Activated CD8-positive, alpha-beta memory T cell treated with anti-CD3 and anti-CD28 coated beads for 1 hour (primary cell): ENCODE measurements around the gene FBLIM1.

ENCODE experiments used
- DNase-seq, 2 donors: peaks; one replicate each; pipeline ENCODE4 v3.0.0-alpha.2; 2020; ENCODE audit warnings: low read depth in 1 of 2; ENCODE audit errors: extremely low read depth in 1 of 2

FBLIM1 gene

DNA sequence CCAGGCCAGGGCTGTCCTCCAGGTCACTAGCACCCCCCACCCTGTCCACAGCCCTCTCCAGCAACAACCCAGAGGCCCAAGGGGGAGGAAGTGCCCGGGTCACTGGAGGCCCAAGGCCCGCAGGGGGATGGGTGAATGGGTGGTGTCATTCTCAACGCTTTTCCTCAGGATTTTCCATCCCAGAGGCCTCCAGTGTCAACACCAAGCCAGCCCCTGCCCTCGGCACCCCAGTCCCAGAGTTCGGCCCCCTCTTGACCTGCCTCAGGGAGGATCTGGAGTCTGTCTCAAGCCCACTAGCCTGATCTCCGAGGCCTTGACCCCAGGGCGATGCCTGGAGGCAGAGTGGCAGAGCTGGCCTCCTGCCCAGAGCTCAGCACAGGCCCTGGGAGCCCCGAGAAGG lies 11.2 kb upstream of the FBLIM1 start:
- no peak for DNase-seq

DNA sequence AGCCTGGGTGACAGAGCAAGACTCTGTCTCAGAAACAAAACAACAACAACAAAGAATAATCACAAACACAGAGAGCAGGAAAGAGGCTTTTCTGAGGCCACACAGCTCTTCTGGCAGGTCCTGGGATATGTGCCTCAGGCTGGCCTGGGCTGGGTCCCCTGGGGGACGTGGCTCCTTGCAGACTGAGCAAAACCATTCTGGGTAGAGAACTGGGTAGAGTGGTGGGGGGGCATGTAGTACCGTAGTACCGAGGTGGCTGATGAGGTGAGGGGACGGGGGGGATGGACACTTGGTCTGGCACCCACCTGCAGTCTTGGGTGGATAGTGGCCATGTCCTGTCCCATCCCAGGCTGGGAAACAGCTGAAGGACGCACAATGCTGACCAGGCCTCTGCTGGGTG lies 10.3 kb upstream of the FBLIM1 start:
- DNase-seq, result no peak

DNA sequence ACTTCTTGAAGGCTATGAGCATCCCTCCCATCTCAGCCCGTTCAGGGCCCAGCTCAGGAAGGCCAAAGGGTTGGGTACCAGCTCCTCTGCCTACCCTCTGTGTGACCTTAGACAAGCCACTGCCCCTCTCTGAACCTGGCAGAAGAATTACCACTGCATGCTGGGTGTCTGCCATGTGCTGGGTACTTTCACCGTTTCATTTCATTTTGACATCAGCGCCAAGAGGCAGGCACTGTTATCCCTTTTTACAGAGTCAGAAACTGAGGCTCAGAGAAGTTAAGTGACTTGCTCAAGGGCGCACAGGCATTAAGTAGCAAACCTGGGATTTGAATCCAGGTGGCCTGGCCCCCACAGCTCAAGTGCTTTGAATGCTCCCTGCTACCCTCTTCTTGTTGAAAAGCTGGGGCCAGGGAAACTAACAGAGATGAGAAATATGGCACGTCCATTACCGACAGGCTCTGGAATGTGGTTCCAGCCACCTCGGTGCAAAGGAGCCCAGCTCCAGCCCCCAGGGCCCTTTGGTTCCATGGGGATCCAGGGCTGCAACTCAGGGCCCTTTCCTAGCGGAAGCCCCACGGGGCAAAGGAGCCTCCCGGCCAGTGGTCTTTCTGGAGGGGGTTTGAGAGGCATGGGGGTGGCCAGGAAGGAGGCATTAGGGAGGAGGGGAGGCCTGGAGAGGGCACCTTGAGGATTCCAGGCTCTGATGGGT lies 9.8 kb upstream of the FBLIM1 start:
- no peak for DNase-seq

DNA sequence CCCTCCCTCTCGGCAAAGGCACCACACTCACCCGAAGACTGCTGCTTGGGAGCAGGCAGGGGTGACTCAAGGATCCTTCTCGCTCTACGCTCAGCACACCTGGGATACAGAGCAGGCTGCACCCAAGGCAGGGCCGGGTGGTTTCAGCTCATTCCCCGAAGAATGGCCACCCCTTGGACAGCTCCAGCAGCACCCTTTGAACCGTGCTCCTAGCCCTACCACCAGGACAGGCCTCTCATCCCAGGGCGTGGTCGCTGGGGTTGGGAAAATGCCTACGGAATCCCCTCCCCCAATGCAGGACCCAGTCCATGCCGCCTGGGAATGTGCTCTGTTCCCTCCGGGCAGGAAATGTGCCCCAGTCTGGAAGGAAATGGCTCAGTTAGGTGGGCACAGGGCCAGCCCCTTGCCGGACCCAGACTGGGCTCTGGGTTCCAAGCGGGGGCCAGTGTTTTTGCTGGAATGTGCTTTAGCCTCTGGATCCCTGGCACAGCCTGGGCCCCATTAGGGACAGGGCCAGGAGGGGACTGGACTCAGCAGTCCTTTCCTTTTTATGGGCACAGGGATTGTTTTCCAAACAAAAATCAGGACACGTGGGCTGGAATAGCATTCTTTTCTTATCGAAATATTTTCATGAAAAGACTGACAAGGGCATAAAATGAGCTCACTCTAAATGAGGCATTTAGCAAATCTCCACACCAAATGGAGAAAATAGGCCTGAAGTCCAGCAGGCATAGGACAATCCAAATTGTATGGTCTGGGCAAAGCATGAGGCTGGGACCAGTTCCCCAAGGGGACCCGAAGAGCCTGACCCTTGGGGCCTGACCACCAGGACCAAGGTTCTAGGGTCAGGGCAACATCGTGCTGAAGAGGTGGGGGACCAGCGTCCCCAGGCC lies 8.9 kb upstream of the FBLIM1 start:
- DNase-seq, result no peak

DNA sequence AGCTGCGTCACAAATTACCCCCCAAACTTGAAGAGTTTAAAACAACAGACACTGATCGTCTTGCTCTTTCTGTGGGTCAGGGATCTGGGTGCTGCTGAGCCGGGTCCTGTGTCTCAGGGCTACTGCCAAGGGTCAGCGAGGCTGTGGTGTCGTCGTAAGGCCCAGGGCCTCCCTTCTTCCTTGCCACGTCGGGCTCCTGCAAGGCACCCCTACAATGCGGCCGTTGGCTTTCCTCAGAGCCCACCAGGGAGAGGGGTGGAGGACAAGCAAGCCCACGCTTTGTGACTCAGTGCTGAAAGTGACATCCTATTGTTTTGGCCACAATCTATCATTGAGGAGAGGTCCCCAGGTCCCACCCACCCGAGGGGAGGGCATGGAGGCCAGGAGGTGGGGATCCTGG lies 7.7 kb upstream of the FBLIM1 start:
- DNase-seq, result no peak

DNA sequence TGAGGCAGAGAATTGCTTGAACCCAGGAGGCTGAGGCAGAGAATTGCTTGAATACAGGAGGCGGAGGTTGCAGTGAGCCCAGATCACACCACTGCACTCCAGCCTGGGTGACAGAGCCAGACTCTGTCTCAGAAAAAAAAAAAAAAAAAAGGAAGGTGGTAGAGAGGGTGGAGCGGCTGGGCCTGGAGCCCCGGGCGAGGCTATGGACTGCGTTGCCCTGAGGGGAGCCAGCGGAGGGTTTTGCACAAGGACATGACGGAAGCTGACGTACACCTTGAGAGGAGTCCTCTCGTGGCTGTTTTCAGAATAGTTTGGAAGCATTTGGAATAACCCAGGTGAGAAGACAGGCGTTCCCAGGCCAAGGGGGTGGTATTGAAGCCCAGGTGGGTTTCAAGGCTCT lies 6.9 kb upstream of the FBLIM1 start:
- DNase-seq, result no peak

DNA sequence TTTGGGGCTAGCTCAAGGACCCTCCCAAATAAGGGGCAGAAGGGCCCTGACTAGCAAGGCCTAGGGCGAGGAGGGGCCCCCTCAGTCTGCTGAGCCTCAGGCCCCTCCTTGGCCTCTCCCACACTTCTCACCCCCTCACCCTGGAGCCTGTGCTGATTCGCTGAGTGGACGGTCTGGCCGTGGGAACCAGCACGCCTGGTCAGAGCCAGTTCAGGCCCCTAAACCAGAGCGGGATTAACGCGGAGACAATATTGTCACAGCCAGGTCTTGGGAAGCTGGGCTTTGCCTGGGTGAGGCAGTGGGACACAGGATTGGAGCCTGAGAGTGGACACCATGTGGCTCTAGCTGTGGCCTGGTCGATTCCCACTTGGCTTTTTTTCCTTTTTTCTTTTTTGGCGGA lies 4.8 kb upstream of the FBLIM1 start:
- no peak for DNase-seq

DNA sequence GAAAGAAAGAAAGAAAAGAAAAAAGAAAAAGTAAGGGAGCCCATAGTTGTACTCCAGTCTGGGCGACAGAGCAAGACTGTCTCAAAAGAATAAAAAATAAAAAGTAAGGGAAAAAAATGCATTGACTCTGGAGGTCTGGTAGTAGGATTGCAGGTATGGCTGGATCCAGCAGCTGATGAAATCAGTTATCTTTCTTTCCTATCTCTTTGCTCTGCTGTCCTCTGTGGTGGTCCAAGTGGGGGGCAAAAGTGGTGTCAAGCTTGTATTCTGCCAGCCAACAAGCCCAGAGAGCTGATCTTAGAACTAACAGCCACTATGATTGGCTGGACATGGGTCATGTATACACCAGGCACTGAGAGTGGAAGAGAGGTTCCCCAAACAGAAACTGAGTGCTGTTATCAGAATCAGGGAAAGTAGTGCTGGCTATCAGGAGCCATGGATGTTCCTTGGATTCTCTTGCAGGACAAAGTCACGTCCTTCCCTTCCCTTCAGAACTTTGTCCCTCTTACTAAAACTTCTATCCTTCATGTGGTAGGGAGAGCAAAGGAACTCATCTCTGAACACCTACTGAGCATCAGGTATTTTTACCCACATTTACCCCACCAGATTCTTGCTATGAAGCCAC lies 3.5 kb upstream of the FBLIM1 start:
- DNase-seq, result no peak

DNA sequence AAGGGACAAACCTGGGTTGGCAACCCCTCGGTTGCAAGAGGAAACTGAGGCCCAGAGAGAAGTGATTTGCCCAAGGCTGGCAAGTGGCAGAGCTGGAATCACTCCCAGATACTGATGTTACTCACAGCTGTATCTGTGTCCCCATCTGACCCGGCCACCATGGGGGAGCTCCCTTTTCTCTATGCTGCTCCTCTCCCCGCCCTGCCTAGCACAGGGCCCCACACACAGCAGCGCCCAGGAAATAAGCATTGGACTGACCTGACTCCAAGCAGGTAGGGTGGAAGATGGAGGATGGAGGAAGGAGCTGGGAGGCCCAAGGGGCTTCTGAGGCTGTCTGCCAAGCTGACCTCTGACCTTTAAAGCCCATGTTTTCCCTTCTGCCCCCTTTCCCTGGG lies 3.0 kb upstream of the FBLIM1 start:
- no peak for DNase-seq

DNA sequence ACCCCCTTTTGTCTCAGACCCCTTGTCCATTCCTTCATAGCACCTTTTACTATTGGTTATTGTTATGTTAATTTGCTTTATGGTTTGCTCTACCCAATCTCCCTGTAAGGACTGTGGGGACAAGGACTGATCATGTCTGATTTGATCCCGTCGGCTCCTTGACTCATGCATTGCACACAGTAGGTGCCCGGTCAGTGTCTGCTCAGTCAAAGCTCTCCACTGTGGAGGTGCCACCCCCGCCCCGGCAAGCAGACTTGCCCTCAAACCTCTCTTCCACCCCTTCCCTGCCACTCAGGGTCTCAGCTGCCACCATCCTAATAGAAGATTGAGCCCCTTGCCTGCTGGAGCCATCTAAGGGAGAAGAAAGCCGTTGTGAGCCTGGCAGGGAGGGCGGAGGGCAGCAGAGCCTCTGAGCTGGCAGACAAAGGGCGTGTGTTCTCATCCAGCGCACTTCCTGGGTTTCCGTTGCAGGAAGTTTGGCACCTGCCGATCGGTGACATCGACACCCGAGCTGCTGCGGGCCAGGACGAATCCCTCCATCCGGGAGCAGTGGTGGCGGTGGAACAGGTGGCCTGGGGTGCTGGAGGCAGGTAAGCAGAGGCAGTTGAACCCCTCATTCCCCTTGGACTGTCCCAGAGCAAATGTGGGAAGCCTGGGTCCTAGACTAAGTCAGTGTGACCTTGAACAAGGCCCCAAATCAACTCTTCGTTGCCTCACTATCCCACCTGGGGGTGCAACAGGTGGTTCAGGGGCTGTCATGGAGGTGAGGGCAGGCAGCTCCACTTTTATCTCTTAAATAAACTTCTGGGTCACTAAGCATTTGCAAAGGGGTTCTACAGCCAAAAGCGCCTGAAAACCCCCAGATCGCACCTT lies 2.2 kb upstream of the FBLIM1 start:
- DNase-seq, result no peak

DNA sequence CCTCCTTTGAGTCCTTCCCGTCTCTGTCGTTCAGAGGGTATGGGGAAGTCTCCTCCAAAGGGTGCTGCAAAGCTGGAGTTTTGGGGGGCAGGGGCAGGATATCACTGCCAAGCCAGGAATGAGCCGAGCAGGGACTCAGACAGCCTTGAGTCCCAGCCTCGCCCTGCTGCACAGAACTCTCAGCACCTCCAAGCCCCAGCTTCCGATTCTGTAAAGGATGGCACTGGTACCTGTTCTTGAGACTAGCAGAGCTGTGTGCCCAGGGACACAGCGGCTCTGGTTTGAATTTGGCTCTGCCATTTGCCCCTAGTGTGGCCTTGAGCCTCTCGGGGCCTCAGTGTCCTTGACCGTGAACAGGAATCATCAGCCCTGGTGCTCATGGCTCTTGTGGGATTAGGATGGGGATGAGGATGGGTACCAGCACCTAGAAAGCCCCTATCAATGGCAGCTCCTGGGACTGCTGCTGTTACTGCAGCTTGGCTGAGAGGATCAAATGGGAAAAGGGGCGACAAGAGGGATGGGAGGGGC lies 1.5 kb upstream of the FBLIM1 start:
- DNase-seq, result no peak

DNA sequence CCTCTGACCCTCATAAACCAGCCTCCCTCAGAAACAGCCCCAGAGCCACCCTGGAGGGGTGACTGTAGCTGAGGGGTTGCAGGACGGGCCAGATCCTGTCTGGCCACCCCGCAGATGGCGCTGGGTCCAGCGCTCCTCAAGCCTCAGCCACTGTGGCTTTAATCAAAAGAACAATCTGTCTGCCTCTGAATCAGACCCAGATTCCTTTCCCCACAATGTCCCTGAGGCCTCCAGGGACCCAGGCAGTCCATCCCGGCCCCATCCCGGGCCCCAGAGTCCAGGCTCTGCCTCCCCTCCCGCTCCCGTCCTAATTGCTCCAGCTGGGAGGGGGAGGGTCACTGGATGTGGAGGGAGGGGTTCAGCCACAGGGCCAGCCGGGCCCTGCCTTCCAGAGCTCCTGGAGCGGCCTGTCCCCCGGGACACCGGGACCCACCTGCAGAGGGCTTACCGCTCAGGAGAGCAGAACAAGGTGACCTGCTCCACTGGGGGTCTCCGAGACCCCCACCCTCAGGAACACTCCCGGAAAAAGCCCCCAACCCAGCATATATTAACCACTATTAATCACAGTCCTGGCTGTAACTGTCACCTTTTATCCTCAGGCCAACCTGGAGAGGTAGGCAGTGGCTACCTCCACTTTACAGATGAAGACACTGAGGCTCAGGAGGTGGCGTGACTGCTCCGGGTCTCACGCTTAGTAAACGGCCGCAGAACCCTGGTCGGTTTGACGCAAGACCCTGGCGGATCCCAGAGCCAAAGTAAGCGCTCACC lies 836 bp upstream of the FBLIM1 start:
- DNase-seq, result no peak

DNA sequence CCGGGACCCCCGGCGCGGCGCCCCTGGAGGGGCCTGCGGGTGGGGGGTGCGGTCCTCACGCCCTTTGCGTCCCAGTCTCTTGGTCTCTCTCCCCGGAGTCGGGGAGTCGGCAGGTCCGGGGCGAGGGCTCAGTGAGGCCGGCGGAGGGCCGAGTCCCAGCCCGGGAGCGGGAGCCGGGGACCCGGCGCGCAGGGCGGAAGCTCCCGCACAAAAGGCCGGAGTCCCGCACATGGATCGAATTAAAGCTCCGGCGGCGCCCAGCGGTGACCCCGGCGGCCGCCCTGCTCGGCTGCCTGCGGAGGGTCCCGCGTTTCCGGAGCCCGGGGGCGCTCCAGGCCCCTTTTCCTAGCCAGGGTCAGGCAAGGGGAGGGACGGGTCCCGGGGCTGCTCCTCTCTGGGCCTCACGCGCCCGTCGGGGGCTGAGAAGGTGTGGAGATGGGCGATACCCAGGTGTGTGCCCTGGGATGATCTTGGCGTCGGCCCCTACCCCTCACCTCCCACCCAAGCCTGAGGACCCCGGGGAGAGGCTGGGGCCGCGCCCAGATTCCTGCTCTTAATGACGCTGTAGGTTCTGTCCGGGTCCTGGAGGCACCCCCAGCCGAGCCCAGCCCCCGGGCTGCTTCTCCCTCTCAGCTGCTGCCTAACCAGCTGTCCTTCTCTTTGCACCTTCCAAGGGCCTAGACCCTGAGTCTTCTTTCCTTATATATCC lies 512 bp downstream of the FBLIM1 start:
- DNase-seq, result no peak

DNA sequence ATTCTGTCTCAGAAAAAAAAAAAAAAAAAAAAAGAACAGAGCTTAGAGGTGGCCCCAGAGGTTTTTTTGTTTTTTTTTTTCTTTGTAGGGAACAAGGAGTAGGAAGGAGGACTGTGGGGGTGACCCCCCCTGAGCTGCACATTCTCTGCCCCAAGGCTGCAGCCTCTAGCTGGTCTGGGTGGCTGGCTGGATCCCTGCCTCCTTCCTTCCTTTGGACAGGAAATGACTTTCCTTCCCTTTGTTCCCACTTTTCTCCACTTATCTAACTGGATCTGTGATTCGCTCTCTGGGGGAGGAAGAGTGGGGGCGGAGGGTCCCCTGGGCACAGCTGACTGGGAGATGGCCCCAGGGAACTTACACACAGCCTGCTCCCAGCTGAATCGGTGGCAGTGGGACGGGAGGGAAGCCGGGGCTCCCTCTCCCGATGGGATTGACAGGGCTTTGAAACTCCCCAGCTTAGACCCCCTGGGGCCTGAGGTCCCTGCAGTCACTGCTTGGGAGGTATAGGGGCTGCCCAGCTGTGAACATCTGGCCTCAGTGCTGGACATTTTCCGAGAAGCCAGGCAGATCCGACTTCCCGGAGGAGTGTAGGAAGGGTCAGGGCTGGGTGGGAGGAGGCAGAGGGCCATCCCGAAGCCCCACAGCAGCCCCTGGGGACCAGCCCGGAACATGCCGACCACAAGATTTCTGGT lies 2.1 kb downstream of the FBLIM1 start:
- no peak for DNase-seq

DNA sequence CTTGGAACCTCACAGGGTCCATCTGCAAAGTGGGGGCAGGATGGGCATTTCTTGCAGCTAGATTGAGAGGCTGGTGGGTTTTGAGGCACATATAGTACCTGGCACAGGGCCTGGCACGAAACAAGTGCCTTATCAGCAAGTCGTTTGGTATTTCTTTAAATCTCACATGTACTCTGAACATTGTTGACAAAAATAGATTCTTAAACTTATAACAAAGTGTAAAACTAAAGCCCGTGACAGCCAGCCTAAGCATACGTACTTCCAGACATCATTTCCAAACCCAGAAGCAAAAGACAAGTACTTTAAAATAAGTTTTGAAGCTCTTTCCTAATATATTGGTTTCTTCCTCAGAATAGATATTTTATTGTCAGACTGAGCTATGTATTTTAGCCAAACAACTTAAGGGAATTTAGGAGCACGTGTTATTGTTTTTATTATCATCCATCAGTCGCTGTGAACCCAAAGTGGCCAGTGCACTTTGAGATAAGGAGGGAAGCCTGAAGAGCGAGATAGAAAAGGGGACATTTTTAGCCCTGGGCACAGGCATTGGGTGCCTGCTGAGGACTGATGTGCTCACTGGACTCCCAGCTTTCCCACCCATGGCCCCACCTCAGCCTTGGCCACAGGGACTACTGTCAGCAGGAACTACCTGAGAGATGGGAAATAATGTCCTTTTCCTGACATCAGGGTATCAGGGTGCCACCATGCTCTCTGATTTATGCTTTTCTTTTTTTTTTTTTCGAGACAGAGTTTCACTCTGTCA lies 3.0 kb downstream of the FBLIM1 start:
- DNase-seq, result no peak

DNA sequence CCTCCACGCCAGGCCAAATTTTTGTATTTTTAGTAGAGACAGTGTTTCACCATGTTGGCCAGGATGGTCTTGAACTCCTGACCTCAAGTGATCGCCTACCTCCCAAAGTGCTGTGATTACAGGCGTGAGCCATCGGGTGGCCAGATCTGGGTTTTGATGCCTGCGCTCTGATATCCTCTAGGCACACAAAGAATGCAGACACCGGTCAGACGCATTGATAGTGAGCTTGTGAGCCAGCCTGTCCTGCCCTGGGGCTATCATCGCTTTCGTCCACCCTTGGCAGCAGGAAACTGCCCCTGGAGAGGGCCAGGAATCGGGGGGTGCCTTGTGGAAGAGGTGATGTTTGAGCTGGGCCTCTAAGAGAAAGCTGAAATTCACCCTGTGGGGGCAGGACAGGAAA lies 4.0 kb downstream of the FBLIM1 start:
- no peak for DNase-seq

DNA sequence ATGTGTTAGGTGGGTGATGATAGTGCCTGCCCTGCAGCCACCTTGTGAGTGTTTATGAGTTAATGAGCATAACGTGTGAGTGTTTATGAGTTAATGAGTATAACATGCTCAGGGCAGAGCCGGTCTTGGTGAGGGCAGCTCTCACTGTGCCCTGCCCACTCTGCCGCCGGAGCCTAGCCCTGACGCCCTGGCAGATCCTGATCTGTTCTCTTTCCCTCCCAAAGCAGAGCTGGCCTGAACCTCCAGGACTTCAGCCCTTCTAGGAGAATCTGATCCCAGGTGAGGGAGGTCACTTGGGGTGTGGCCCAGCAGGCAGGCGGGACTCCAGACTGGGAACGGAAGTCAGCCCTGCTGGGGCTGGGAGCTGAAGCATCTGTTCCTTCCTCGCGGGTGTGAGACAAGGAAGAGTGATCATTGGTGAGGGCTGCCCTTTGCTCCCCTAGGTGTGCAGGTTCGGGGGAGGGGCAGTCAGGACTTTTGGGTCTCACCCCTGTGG lies 5.7 kb downstream of the FBLIM1 start:
- no peak for DNase-seq

DNA sequence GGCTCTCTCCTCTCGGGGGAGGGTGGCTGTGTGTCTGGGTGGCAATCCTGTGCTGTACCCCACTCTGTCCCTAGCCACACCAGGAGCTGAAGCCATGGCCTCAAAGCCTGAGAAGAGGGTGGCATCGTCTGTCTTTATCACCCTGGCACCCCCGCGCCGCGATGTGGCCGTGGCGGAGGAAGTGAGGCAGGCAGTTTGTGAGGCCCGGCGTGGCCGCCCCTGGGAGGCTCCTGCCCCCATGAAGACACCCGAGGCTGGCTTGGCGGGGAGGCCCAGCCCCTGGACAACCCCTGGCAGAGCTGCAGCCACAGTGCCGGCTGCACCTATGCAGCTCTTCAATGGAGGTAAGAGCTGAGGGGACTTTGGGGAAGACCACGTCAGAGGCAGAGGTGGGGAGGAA lies 6.3 kb downstream of the FBLIM1 start:
- DNase-seq, result no peak
